ENCODE measurements around the gene MT1A. TPM values are rescaled to one million over a fixed set of nuclear protein-coding genes. Genes with fewer than 3 reads are reported as not detected.

The MT1A gene
- polyA plus RNA-seq, 1 donor from 2014 or later = not detected

GRCh38 chr16:56651586-56651985, 13.1 kb downstream of the MT1A start, which contains the start of gene MT1B:
Gene MT1B (plus strand): TSS chr16:56651886. CDS start chr16:56651954, 68 bp downstream.
- Histone ChIP-seq H3K9ac (ENCODE audit: low read length) (no peak within 1 kb of the TSS), H3K9me2 (ENCODE audit: insufficient read depth, low read length) (no peaks in the 10 kb centered on the region), H2AFZ (ENCODE audit: low read depth, low read length) (no peak within 1 kb of the TSS), H3F3A (ENCODE audit: insufficient read depth, low read length, poor library complexity, severe bottlenecking) (no peaks in the 10 kb centered on the region), H3K4me2 (ENCODE audit: low read length) (no peak within 1 kb of the TSS), H3K79me2 (replicated peaks; ENCODE audit: insufficient read depth, low read length) (no peaks in the 10 kb centered on the region), H3K9me3 (ENCODE audit: low read length) (no peaks in the 10 kb centered on the region), H3K36me3 (ENCODE audit: insufficient read depth, low read length) (no peaks in the 10 kb centered on the region), H3K27ac (ENCODE audit: low read length) (no peak within 1 kb of the TSS), H3K4me3 (ENCODE audit: low read length) (no peak within 1 kb of the TSS), H3K27me3 (ENCODE audit: insufficient read depth, low read depth, low read length) (peaks cover 37% of the 10 kb centered on the region), H4K20me1 (ENCODE audit: insufficient read depth) (no peaks in the 10 kb centered on the region)
- TF ChIP-seq RAD21 (conservative IDR thresholded peaks at IDR 0.05) = no peak
- no peak for TF ChIP-seq TAF1 (IDR thresholded peaks at IDR 0.05; ENCODE audit: low read depth)
- TF ChIP-seq MXI1 (conservative IDR thresholded peaks at IDR 0.05; ENCODE audit: poor library complexity, severe bottlenecking) = no peak
- TF ChIP-seq POLR2AphosphoS5 (IDR thresholded peaks at IDR 0.05) = no peak
- no peak for TF ChIP-seq EZH2 (IDR thresholded peaks at IDR 0.05; ENCODE audit: borderline replicate concordance, insufficient read depth, low read length, poor library complexity, severe bottlenecking)
- TF ChIP-seq, protein P1, sequence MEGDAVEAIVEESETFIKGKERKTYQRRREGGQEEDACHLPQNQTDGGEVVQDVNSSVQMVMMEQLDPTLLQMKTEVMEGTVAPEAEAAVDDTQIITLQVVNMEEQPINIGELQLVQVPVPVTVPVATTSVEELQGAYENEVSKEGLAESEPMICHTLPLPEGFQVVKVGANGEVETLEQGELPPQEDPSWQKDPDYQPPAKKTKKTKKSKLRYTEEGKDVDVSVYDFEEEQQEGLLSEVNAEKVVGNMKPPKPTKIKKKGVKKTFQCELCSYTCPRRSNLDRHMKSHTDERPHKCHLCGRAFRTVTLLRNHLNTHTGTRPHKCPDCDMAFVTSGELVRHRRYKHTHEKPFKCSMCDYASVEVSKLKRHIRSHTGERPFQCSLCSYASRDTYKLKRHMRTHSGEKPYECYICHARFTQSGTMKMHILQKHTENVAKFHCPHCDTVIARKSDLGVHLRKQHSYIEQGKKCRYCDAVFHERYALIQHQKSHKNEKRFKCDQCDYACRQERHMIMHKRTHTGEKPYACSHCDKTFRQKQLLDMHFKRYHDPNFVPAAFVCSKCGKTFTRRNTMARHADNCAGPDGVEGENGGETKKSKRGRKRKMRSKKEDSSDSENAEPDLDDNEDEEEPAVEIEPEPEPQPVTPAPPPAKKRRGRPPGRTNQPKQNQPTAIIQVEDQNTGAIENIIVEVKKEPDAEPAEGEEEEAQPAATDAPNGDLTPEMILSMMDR (IDR thresholded peaks at IDR 0.05; ENCODE audit: poor library complexity, severe bottlenecking) = no peak
- no peak for TF ChIP-seq EP300 (conservative IDR thresholded peaks at IDR 0.05; ENCODE audit: poor library complexity, severe bottlenecking)
- no peak for TF ChIP-seq SMC3 (conservative IDR thresholded peaks at IDR 0.05; ENCODE audit: poor library complexity)
- no peak for TF ChIP-seq REST (IDR thresholded peaks at IDR 0.05; ENCODE audit: borderline replicate concordance)

DNA sequence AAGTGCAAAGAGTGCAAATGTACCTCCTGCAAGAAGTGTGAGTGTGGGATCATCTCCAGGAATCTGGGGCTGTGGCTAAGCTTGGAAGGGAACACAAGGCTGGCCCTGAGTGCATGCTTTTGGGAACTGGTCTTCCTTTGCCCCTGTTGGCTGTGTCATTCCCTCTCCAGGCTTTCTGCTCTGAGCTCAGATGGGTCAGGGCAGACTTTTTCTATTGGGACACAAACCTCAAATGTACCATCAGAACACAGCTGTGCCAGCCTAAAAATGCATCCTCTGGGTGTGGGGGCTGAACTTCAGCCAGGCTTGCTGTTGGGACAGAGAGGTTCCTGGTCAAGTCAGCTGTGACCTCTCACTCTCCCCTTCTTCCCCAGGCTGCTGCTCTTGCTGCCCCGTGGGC, 14.1 kb downstream of the MT1A start:
- Histone ChIP-seq H3K27ac (ENCODE audit: low read length) (no peak overlapping the region), H3K9me3 (ENCODE audit: low read length) (no peaks in the 10 kb centered on the region), H3K36me3 (ENCODE audit: insufficient read depth, low read length) (no peaks in the 10 kb centered on the region), H2AFZ (ENCODE audit: low read depth, low read length) (no peak overlapping the region), H3K9ac (ENCODE audit: low read length) (no peak overlapping the region), H3K4me3 (ENCODE audit: low read length) (no peak overlapping the region), H3K4me2 (ENCODE audit: low read length) (no peak overlapping the region), H3K27me3 (ENCODE audit: insufficient read depth, low read depth, low read length) (peaks cover 37% of the 10 kb centered on the region), H3K9me2 (ENCODE audit: insufficient read depth, low read length) (no peaks in the 10 kb centered on the region), H4K20me1 (ENCODE audit: insufficient read depth) (no peaks in the 10 kb centered on the region), H3K79me2 (replicated peaks; ENCODE audit: insufficient read depth, low read length) (no peaks in the 10 kb centered on the region), H3F3A (ENCODE audit: insufficient read depth, low read length, poor library complexity, severe bottlenecking) (no peaks in the 10 kb centered on the region)
- no peak for TF ChIP-seq POLR2AphosphoS5 (IDR thresholded peaks at IDR 0.05)
- TF ChIP-seq, protein P1 (IDR thresholded peaks at IDR 0.05; ENCODE audit: poor library complexity, severe bottlenecking) = no peak
- no peak for TF ChIP-seq EZH2 (IDR thresholded peaks at IDR 0.05; ENCODE audit: borderline replicate concordance, insufficient read depth, low read length, poor library complexity, severe bottlenecking)
- no peak for TF ChIP-seq MXI1 (conservative IDR thresholded peaks at IDR 0.05; ENCODE audit: poor library complexity, severe bottlenecking)
- no peak for TF ChIP-seq RAD21 (conservative IDR thresholded peaks at IDR 0.05)
- no peak for TF ChIP-seq EP300 (conservative IDR thresholded peaks at IDR 0.05; ENCODE audit: poor library complexity, severe bottlenecking)
